PFSK-1 (cell line): ENCODE data around the gene TMEM44.

Source experiments
- FOXP2 ChIP-seq: optimal IDR thresholded peaks from 2 replicates; pipeline ENCODE3; 2011; ENCODE audit warnings: borderline replicate concordance, control low read depth, inconsistent platforms; ENCODE audit not compliant: insufficient read depth; ENCODE audit errors: extremely low read length, extremely low read depth
- POLR2AphosphoS5 ChIP-seq: IDR thresholded peaks from 2 replicates; pipeline ENCODE4 v1.6.1; 2012; ENCODE audit warnings: low read depth, mild to moderate bottlenecking, control low read depth, low read length, moderate library complexity
- REST ChIP-seq, 2 experiments: IDR thresholded peaks; 2 replicates each; pipeline versions ENCODE4 v1.6.1 to v1.8.0; 2011 to 2012; ENCODE audit warnings: low read depth in 2 of 2, low read length in 2 of 2, control low read depth in 1 of 2, inconsistent platforms in 1 of 2, mild to moderate bottlenecking in 1 of 2, moderate library complexity in 1 of 2; ENCODE audit not compliant: insufficient read depth in 1 of 2
- SIN3A ChIP-seq: IDR thresholded peaks from 2 replicates; pipeline ENCODE4 v1.6.1; 2012; ENCODE audit warnings: mild to moderate bottlenecking, low read length, moderate library complexity, borderline replicate concordance; ENCODE audit not compliant: insufficient read depth
- TAF1 ChIP-seq: IDR thresholded peaks from 2 replicates; pipeline ENCODE4 v1.6.1; 2012; ENCODE audit warnings: low read length, control low read depth, borderline replicate concordance; ENCODE audit not compliant: insufficient read depth

TMEM44 gene

GRCh38 chr3:194676471-194676870 is 43.3 kb upstream of the TMEM44 start:
- TF ChIP-seq REST (IDR thresholded peaks at IDR 0.05; ENCODE audit: insufficient read depth in 1 of 2, low read depth in 2 of 2, low read length in 2 of 2): no peak

- no peak for TF ChIP-seq REST (IDR thresholded peaks at IDR 0.05; ENCODE audit: insufficient read depth in 1 of 2, low read depth in 2 of 2, low read length in 2 of 2)
- TF ChIP-seq TAF1: no peak
- TF ChIP-seq FOXP2: no peak
- TF ChIP-seq POLR2AphosphoS5: no peak
- TF ChIP-seq SIN3A: no peak
Measured at GRCh38 chr3:194675680-194676079, 42.5 kb upstream of the TMEM44 start.

GRCh38 chr3:194675081-194675640 is 41.9 kb upstream of the TMEM44 start:
- TF ChIP-seq POLR2AphosphoS5: no peak
- no peak for TF ChIP-seq REST (IDR thresholded peaks at IDR 0.05; ENCODE audit: insufficient read depth in 1 of 2, low read depth in 2 of 2, low read length in 2 of 2)
- TF ChIP-seq FOXP2: no peak
- no peak for TF ChIP-seq TAF1
- no peak for TF ChIP-seq SIN3A

- TF ChIP-seq POLR2AphosphoS5: no peak
- TF ChIP-seq FOXP2: no peak
- no peak for TF ChIP-seq REST (IDR thresholded peaks at IDR 0.05; ENCODE audit: insufficient read depth in 1 of 2, low read depth in 2 of 2, low read length in 2 of 2)
- no peak for TF ChIP-seq TAF1
- no peak for TF ChIP-seq SIN3A
Measured at GRCh38 chr3:194673761-194674160, 40.5 kb upstream of the TMEM44 start.

GRCh38 chr3:194672876-194673275 is 39.7 kb upstream of the TMEM44 start:
- TF ChIP-seq TAF1 (no peak), POLR2AphosphoS5 (no peak), FOXP2 (no peak), SIN3A (no peak), REST (IDR thresholded peaks at IDR 0.05; ENCODE audit: insufficient read depth in 1 of 2, low read depth in 2 of 2, low read length in 2 of 2) (no peak)
